ENCODE measurements around the gene ITPR1.

DNA sequence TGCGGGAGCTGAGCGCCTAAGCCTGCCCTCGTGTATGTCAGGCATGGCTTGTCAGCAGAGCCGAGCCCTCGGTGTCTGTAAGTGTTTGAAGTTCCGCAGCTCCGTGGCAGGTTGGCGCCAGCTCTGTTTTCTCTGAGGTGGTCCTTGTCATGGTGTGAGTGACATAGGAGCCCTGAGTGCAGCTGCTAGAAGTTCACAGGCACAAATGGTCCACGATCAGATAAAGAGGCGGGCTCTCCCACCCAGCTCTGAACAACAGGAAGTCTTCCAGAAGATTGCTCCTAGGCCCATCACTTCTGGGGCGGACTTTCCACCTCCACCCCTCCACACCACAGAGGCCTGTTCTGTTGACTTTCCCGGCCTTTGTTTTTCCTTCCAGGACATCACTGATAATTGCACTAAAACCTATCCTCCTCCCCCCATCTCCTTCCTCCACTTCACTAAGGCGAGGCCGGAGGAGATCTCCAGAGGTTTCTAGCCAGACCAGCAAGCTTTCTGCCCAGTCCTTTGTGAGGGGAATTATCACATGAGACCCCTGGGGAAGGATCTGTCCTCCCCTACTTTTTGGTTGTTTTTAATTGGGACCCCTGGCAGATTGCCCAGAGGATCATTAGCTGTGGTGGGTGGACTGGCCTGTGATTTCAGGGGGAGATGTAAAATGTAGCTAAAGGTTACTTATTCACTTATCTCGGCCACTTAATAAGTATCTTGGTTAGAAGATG lies 19.9 kb downstream of the ITPR1 start:
- TF ChIP-seq POLR2A (IDR thresholded peaks at IDR 0.05): no peak
- no peak for TF ChIP-seq CTCF (IDR thresholded peaks at IDR 0.05)

Data from heart left ventricle (tissue), 13 donors.